Measurements from ENCODE around the gene CAPN10.

CAPN10 gene

DNA sequence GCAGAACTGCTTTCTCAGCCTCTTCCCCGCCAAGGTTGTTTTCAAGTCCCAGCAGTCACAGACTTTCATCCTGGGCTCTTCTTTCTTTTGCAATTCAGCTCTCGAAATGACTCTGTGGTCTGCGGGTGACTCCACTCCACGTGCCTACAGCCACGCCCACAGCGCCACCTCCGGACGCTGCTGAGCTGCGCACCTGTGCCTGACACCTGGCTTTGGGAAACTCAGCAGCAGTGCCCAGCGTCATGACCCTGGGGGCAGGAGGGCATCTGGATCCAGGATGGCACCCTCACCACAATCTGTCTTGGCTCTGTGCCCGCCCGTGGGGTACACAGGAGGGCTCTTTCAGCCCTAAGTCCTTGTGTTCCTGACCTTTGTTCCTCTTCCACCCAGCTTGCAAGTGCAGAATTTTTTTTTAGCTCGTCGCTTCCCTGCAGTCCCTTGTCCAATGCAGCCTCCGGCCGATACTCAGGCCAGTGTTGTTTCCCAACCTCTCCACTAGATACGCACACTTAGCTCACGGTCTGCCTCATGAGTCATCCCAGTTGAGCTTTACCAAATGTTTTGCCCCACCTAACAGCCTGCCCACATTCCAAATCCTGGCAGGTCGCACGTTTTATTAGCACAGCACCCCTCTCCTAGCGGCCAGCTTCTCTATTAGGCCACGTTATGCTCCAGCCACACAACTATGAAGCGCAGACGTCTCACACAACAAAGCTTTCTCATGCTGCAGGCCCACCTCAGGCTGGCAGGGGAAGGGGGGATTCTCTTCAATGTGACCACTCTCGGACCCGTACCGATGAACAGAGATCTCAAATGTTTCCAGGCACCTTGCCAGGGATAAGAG is 6.5 kb upstream of the CAPN10 start:
- no peak overlapping the region for H3K4me3 ChIP-seq (ENCODE audit: low read length)
- peaks cover 4% of the 10 kb centered on the region for H3K4me1 ChIP-seq (ENCODE audit: control insufficient read depth, insufficient read depth, low read length)
- H3K27me3 ChIP-seq (ENCODE audit: control insufficient read depth, insufficient read depth, low read length) = no peaks in the 10 kb centered on the region
- H3K27ac ChIP-seq (ENCODE audit: low read depth, low read length) = no peak overlapping the region
- H3K36me3 ChIP-seq (ENCODE audit: control insufficient read depth, insufficient read depth, low read length) = peaks cover 7% of the 10 kb centered on the region
- no peak overlapping the region for H3K9ac ChIP-seq (ENCODE audit: low read length)

DNA sequence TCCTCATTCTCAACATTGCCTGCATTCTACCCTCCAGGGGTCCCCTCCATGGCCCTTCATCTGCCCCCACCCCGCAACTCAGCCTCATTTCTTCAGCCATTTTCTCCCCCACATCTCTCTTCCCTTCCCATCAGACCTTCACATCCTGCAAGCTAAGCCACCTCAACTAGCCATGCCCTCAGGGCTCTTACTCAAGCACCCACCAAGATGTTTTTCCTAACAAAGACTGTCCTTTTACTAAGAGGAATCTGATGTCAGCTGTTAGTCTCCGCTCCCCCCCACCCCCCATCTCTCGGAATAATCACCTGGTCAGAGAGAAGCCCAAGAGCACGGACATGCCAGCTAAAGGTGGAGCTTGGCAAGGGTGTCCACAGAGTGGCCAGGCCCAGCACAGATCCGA is 4.7 kb upstream of the CAPN10 start:
- Histone ChIP-seq H3K4me1 (ENCODE audit: control insufficient read depth, insufficient read depth, low read length) (peaks cover 9% of the 10 kb centered on the region), H3K27me3 (ENCODE audit: control insufficient read depth, insufficient read depth, low read length) (no peaks in the 10 kb centered on the region), H3K9ac (ENCODE audit: low read length) (no peak overlapping the region), H3K36me3 (ENCODE audit: control insufficient read depth, insufficient read depth, low read length) (peaks cover 5% of the 10 kb centered on the region), H3K27ac (ENCODE audit: low read depth, low read length) (no peak overlapping the region), H3K4me3 (ENCODE audit: low read length) (no peak overlapping the region)

DNA sequence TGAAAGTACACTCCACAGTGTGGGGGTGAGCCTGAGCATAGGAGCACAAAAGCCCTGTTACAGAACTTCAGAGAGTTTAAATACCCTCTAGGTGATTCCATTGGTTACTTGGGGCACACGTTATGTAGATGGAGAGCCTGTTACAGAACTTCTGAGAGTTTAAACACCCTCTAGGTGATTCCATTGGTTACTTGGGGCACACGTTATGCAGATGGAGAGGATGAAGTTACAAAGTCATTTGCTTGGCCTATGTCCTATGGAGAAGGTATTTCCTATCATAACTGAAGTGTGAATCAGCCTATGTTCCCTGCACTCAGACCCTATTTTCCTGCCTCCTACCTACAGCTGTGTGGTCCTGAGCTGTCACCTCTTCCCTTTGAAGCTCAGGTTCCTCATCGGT is 3.8 kb upstream of the CAPN10 start:
- Histone ChIP-seq H3K4me3 (ENCODE audit: low read length) (no peak overlapping the region), H3K27ac (ENCODE audit: low read depth, low read length) (no peak overlapping the region), H3K27me3 (ENCODE audit: control insufficient read depth, insufficient read depth, low read length) (no peaks in the 10 kb centered on the region), H3K36me3 (ENCODE audit: control insufficient read depth, insufficient read depth, low read length) (peaks cover 2% of the 10 kb centered on the region), H3K4me1 (ENCODE audit: control insufficient read depth, insufficient read depth, low read length) (peaks cover 14% of the 10 kb centered on the region), H3K9ac (ENCODE audit: low read length) (no peak overlapping the region)

DNA sequence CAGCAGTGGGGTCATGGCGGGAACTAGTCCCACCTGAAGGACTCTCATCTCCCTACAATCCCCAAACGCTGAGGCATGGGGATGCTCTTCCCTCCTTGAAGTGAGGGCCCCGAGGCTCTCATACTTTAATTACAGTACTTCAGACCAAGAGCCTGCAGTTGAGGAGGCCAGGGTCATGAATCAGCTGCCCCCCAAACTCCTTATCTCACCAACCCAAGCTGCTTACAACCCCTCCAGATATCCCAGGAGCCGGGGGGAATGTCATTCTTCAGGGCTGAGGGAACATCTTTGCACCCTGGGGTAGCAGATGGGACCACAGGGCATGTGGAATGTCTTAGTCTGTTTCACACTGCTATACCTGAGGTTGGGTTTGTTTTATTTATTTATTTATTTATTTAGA is 2.8 kb upstream of the CAPN10 start:
- no peaks in the 10 kb centered on the region for H3K27me3 ChIP-seq (ENCODE audit: control insufficient read depth, insufficient read depth, low read length)
- H3K36me3 ChIP-seq (ENCODE audit: control insufficient read depth, insufficient read depth, low read length) = no peaks in the 10 kb centered on the region
- no peak overlapping the region for H3K27ac ChIP-seq (ENCODE audit: low read depth, low read length)
- peaks cover 18% of the 10 kb centered on the region for H3K4me1 ChIP-seq (ENCODE audit: control insufficient read depth, insufficient read depth, low read length)
- no peak overlapping the region for H3K4me3 ChIP-seq (ENCODE audit: low read length)
- H3K9ac ChIP-seq (ENCODE audit: low read length) = no peak overlapping the region

DNA sequence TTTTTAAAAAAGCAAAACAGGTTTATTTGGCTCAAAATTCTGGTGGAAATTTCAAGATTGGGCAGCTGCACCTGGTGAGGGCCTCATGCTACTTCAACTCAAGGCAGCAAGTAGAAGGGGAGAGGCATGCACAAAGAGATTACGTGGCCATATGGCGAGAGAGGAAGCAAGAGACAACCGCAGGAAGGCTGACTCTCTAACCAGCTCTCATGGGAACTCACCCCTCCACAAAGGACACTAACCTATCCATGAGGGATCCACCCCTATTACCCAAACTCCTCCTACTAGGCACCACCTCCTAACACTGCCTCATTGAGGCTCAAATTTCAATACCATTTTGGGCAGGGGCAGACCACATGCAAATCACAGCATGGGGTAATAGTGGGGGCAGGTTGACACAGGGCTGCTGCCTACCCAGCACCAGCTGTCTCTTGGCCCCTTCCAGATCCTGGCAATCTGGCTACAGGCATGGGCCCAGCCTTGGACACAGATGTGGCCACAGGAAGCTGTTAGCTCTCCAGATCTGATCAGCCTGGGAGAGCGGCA is 2.0 kb upstream of the CAPN10 start:
- Histone ChIP-seq H3K27me3 (ENCODE audit: control insufficient read depth, insufficient read depth, low read length) (no peaks in the 10 kb centered on the region), H3K4me1 (ENCODE audit: control insufficient read depth, insufficient read depth, low read length) (peaks cover 18% of the 10 kb centered on the region), H3K4me3 (ENCODE audit: low read length) (no peak overlapping the region), H3K27ac (ENCODE audit: low read depth, low read length) (no peak overlapping the region), H3K36me3 (ENCODE audit: control insufficient read depth, insufficient read depth, low read length) (no peaks in the 10 kb centered on the region), H3K9ac (ENCODE audit: low read length) (no peak overlapping the region)

DNA sequence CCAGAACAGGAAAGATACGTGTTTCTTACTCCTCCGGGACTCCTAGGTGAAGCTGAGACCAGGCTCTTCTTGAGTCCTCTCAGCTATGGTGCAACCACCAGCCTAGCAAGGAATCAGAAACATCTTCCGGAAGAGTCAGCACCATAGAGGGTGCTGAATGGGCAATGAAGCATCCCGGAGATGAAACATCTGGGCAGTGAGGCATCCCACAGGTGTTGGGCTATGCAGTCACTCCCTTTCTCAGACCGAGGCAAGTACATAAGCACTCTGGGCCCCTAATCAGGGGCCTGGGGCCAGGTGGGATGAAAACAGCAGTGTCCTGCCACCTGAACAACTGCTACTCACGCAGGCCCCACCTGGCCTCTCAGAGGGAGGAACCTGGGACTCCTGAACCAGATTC is 1.4 kb upstream of the CAPN10 start:
- Histone ChIP-seq H3K4me1 (ENCODE audit: control insufficient read depth, insufficient read depth, low read length) (peaks cover 18% of the 10 kb centered on the region), H3K27ac (ENCODE audit: low read depth, low read length) (no peak overlapping the region), H3K36me3 (ENCODE audit: control insufficient read depth, insufficient read depth, low read length) (no peaks in the 10 kb centered on the region), H3K27me3 (ENCODE audit: control insufficient read depth, insufficient read depth, low read length) (no peaks in the 10 kb centered on the region), H3K4me3 (ENCODE audit: low read length) (peak overlapping the region; percentile 95), H3K9ac (ENCODE audit: low read length) (no peak overlapping the region)

DNA sequence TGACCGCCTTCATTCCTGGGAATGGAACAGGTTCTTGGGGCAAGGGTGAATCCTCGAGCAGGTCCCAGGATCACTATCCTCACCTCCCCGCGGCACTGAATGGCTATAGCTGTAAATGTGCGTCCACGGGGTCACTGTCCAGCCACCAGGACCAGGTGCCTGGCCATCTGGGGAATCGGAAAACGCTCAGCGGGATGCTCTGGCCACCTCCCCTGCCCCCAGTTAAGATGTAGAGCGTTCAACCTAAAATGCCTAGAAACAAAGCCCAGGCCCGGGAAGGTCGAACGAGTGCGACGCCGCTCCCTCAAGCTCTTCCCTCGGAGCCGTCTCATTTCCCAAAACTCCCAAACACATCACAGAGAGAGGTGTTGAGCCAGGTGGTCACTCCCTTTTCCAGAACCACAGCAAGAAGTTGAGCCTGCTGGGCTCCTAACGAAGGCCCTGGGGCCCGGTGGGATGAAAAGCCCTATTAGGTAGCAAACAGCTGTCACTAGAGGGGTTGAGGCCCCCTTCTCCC is 795 bp upstream of the CAPN10 start:
- Histone ChIP-seq H3K27ac (ENCODE audit: low read depth, low read length) (peak overlapping the region; percentile 92), H3K4me3 (ENCODE audit: low read length) (peak overlapping the region; percentile 95), H3K4me1 (ENCODE audit: control insufficient read depth, insufficient read depth, low read length) (peaks cover 18% of the 10 kb centered on the region), H3K9ac (ENCODE audit: low read length) (peak overlapping the region; percentile 98), H3K36me3 (ENCODE audit: control insufficient read depth, insufficient read depth, low read length) (peaks cover 1% of the 10 kb centered on the region), H3K27me3 (ENCODE audit: control insufficient read depth, insufficient read depth, low read length) (no peaks in the 10 kb centered on the region)

DNA sequence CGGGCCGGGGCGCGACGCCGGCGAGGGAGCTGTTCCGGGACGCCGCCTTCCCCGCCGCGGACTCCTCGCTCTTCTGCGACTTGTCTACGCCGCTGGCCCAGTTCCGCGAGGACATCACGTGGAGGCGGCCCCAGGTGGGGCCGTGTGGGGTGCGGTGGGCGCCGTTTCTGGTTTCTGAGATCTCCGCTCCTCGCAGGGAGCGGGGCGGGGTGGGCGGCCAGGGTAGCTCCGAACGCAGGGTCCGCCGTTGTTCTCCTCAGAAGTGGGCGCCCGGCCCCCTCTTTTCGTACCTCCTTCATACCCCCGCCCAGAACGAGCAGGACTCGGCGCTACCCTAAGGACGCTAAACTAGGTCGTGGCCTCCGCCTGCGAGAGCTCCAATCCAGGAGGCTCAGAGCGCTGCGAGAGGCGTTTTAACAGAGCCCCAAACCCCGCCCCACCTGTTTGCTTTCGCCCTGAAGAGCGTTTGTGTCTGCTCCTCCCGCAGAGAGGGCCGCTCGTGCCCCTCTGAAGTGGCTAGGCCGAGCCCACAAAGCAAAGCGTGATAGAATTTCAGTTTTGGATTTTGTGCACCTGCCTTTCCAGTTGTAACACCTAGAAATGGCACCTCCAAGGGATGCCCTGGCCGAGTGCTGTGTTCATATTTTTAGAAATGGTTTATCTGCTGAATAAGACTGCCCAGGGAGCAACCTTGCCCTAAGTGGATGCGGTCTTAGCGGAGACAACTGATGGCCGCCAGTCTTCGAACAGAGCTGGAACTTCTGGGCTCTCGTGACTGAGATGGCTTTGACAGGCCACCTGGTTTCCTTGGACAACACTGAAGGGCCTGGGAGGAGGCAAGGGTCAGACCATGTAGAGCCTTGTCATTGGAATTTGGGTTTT is 626 bp downstream of the CAPN10 start:
- Histone ChIP-seq H3K4me1 (ENCODE audit: control insufficient read depth, insufficient read depth, low read length) (peaks cover 18% of the 10 kb centered on the region), H3K27ac (ENCODE audit: low read depth, low read length) (peak overlapping the region; percentile 39)

DNA sequence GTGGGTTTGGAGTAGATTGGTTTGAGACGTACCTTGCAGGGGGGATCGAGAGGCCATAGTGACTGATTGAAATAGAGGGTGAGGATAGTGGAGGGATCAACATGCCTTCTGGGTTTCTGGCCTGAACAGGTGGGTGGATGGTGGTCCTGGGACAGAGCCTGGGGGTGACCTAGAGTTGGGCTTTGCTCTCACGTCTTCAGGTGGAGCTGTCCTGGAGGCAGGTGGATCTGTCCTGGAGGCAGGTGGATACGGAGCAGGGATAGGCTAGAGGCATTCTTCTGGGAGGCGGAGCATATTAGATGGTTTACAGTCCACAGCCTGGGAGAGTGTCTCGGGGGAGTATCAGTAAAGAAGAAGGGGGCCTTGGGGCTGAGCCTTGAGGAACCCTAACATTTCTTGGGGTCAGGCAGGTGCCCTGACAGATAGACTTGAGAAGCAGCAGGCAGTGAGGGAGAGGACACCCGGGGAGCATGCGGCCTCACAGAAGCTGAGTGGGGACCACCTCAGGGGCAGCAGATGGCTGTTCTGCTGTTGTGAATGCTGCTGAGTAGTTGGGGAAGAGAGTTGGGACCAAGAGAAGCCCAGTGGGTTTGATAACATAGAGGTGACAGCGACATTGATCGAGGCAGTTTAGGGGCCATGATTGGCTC is 1.6 kb downstream of the CAPN10 start:
- Histone ChIP-seq H3K27ac (ENCODE audit: low read depth, low read length) (no peak overlapping the region), H3K4me3 (ENCODE audit: low read length) (peak overlapping the region; percentile 80), H3K4me1 (ENCODE audit: control insufficient read depth, insufficient read depth, low read length) (peaks cover 18% of the 10 kb centered on the region), H3K9ac (ENCODE audit: low read length) (no peak overlapping the region), H3K36me3 (ENCODE audit: control insufficient read depth, insufficient read depth, low read length) (peaks cover 10% of the 10 kb centered on the region), H3K27me3 (ENCODE audit: control insufficient read depth, insufficient read depth, low read length) (no peaks in the 10 kb centered on the region)

More for the DNA sequence above, 626 bp downstream of the CAPN10 start:
- H3K27me3 ChIP-seq (ENCODE audit: control insufficient read depth, insufficient read depth, low read length) = no peaks in the 10 kb centered on the region
- H3K36me3 ChIP-seq (ENCODE audit: control insufficient read depth, insufficient read depth, low read length) = peaks cover 10% of the 10 kb centered on the region
- H3K9ac ChIP-seq (ENCODE audit: low read length) = peak overlapping the region; percentile 54
- peak overlapping the region; percentile 80 for H3K4me3 ChIP-seq (ENCODE audit: low read length)

DNA sequence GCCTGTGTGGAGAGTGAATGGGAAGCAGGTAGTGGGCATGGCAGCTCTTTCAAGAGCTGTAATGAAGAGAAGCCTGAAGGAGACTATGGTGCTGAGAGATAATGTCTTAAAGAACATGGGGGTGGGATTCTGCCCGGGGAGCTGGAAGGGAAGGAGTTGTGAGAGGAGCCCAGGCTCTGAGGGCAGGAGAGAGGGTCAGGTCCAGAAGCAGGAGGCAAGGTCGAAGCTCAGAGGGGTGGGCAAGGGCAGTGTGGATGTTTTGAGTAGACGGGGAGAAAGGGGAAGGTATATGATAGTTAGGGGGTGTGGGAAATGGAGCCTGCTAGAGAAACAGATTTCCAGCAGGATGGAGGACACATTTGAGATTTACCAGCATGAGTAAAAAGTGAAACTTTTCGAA is 2.1 kb downstream of the CAPN10 start:
- H3K27ac ChIP-seq (ENCODE audit: low read depth, low read length) = no peak overlapping the region
- no peak overlapping the region for H3K4me3 ChIP-seq (ENCODE audit: low read length)
- peaks cover 18% of the 10 kb centered on the region for H3K4me1 ChIP-seq (ENCODE audit: control insufficient read depth, insufficient read depth, low read length)
- peaks cover 12% of the 10 kb centered on the region for H3K36me3 ChIP-seq (ENCODE audit: control insufficient read depth, insufficient read depth, low read length)
- no peak overlapping the region for H3K9ac ChIP-seq (ENCODE audit: low read length)
- H3K27me3 ChIP-seq (ENCODE audit: control insufficient read depth, insufficient read depth, low read length) = no peaks in the 10 kb centered on the region

DNA sequence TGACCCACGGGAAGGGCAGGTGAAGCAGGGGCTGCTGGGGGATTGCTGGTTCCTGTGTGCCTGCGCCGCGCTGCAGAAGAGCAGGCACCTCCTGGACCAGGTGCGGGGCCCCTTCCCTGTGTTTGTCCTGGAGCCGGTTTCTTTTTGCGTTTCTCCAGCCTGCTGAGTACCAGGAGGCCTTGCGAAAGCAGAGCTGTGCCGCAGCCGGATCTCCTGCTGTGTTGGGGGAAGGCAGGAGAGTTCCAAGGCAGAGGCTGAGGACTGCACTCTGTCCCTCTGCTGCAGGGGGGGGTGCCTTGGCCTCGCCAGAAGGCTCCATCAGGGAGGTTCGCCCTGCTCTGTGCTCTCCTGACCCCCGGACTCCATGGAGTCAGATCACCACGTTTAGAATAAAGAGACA is 2.8 kb downstream of the CAPN10 start:
- Histone ChIP-seq H3K9ac (ENCODE audit: low read length) (no peak overlapping the region), H3K36me3 (ENCODE audit: control insufficient read depth, insufficient read depth, low read length) (peaks cover 13% of the 10 kb centered on the region), H3K4me3 (ENCODE audit: low read length) (no peak overlapping the region), H3K27me3 (ENCODE audit: control insufficient read depth, insufficient read depth, low read length) (no peaks in the 10 kb centered on the region), H3K27ac (ENCODE audit: low read depth, low read length) (no peak overlapping the region), H3K4me1 (ENCODE audit: control insufficient read depth, insufficient read depth, low read length) (peaks cover 18% of the 10 kb centered on the region)
